Transverse colon (tissue), 4 donors: Measurements from ENCODE around the gene ATRAID.

ENCODE experiments used
- CTCF ChIP-seq, 5 experiments: fragments of 200-600 bp in 3 of 5; fragments of 450-650 bp in 2 of 5; sonication (generic) in 3 of 5; IDR thresholded peaks; 1 replicate in 2 of 5; 2 replicates in 3 of 5; pipeline ENCODE4 v1.5.1; 2016 to 2017; ENCODE audit warnings: antibody characterized with exemption in 5 of 5, inconsistent platforms in 3 of 5, mild to moderate bottlenecking in 2 of 5, moderate library complexity in 1 of 5
- EP300 ChIP-seq: sonication (generic); formaldehyde crosslinking; IDR thresholded peaks from one replicate; pipeline ENCODE4 v1.6.1; 2017; ENCODE audit warnings: antibody characterized with exemption, low read depth
- POLR2A ChIP-seq: fragments of 450-650 bp; IDR thresholded peaks from one replicate; pipeline ENCODE4 v1.6.1; 2016; ENCODE audit warnings: antibody characterized with exemption, mild to moderate bottlenecking, moderate library complexity
- POLR2AphosphoS5 ChIP-seq, 3 donors: sonication (generic); formaldehyde crosslinking; IDR thresholded peaks; one replicate each; pipeline ENCODE4 v1.6.1; 2016; ENCODE audit warnings: antibody characterized with exemption in 3 of 3

DNA sequence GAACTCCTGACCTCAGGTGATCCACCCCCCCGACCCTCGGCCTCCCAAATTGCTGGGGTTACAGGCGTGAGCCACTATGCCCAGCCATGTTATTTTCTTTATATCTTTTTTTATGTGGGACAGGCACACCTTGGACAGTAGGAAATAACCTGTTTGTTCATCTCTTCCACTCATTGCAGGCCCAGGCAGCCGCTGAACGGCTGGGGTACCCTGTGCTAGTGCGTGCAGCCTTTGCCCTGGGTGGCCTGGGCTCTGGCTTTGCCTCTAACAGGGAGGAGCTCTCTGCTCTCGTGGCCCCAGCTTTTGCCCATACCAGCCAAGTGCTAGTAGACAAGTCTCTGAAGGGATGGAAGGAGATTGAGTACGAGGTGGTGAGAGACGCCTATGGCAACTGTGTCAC, 13.7 kb downstream of the ATRAID start:
- TF ChIP-seq POLR2A (no peak), CTCF (IDR thresholded peaks at IDR 0.05) (no peak), EP300 (no peak), POLR2AphosphoS5 (IDR thresholded peaks at IDR 0.05) (no peak)
